Colonic mucosa (tissue), 4 donors: ENCODE measurements around the gene C3orf20. TPM values are rescaled to one million over a fixed set of nuclear protein-coding genes. Genes with fewer than 3 reads are reported as not detected.

Experiments
- DNase-seq: peaks from one replicate; pipeline ENCODE4 v3.0.0-alpha.2; 2020
- H3K27ac ChIP-seq: fragments of 200-600 bp; one replicate; pipeline ENCODE4 v1.8.0; 2021
- H3K27me3 ChIP-seq: fragments of 200-600 bp; one replicate; pipeline ENCODE4 v1.8.0; 2021
- H3K36me3 ChIP-seq: fragments of 200-600 bp; one replicate; pipeline ENCODE4 v1.8.0; 2021
- H3K4me1 ChIP-seq: fragments of 200-600 bp; one replicate; pipeline ENCODE4 v1.8.0; 2021; ENCODE audit warnings: mild to moderate bottlenecking
- H3K4me3 ChIP-seq: fragments of 200-600 bp; one replicate; pipeline ENCODE4 v1.8.0; 2021
- H3K9ac ChIP-seq, 2 donors: one replicate each; pipeline ENCODE4 v1.7.0; 2013; ENCODE audit warnings: control low read depth in 2 of 2, low read depth in 2 of 2, low read length in 2 of 2
- H3K9me3 ChIP-seq: fragments of 200-600 bp; one replicate; pipeline ENCODE4 v1.8.0; 2021
- CTCF ChIP-seq: fragments of 200-600 bp; IDR thresholded peaks from one replicate; pipeline ENCODE4 v1.8.0; 2022; ENCODE audit warnings: antibody characterized with exemption, mild to moderate bottlenecking
- intact Hi-C: fragments of 100-400 bp; cut with DNase I; formaldehyde crosslinking; loops from one replicate; pipeline ENCODE4 v1.14.1; 2022
- total RNA-seq, 2 donors: library from RNA; stranded (reverse); fragmentation: NEBNext Ultra II Directional in 1 of 2; extraction: Animal tissue kit (Norgen Biotek cat#: 25700) in 1 of 2; gene quantifications; one replicate each; pipeline ENCODE4 v1.2.1, GENCODE V29; 2021
- donor health status: healthy.
- donor health status: DM: no; HTN: no; CAD: no.
- donor health status: DM: no; HTN: no; CAD: no.

C3orf20 gene
- total RNA-seq, 2 donors from 2014 or later, result 0.08 TPM; not detected in 1

GRCh38 chr3:14726441-14726780 lies 51.5 kb downstream of the C3orf20 start:
- no peaks in the 10 kb centered on the region for H3K27me3 ChIP-seq
- no peak overlapping the region for H3K4me3 ChIP-seq

GRCh38 chr3:14728113-14728512 lies 53.2 kb downstream of the C3orf20 start:
- Histone ChIP-seq H3K4me3 (no peak overlapping the region), H3K27ac (no peak overlapping the region), H3K9ac (no peak overlapping the region), H3K36me3 (no peaks in the 10 kb centered on the region), H3K27me3 (no peaks in the 10 kb centered on the region), H3K4me1 (no peaks in the 10 kb centered on the region), H3K9me3 (no peaks in the 10 kb centered on the region)
- DNase-seq, result no peak
- intact Hi-C loops, result no loop called here
- no peak for TF ChIP-seq CTCF

More at GRCh38 chr3:14726441-14726780, 51.5 kb downstream of the C3orf20 start:
- no peak for TF ChIP-seq CTCF
- H3K9ac ChIP-seq, result no peak overlapping the region
- H3K9me3 ChIP-seq, result no peaks in the 10 kb centered on the region
- H3K27ac ChIP-seq, result peak overlapping the region; percentile 25
- intact Hi-C loops, result no loop called here
- H3K4me1 ChIP-seq, result no peaks in the 10 kb centered on the region
- H3K36me3 ChIP-seq, result no peaks in the 10 kb centered on the region
- DNase-seq, result no peak

- Histone ChIP-seq H3K27me3 (no peaks in the 10 kb centered on the region), H3K27ac (no peak overlapping the region), H3K9ac (no peak overlapping the region), H3K4me1 (no peaks in the 10 kb centered on the region), H3K36me3 (no peaks in the 10 kb centered on the region), H3K4me3 (no peak overlapping the region), H3K9me3 (no peaks in the 10 kb centered on the region)
- TF ChIP-seq CTCF, result no peak
- no peak for DNase-seq
- intact Hi-C loops, result no loop called here
Observed at GRCh38 chr3:14730703-14731382, 55.9 kb downstream of the C3orf20 start.

- no peaks in the 10 kb centered on the region for H3K9me3 ChIP-seq
- H3K9ac ChIP-seq, result no peak overlapping the region
- no peaks in the 10 kb centered on the region for H3K4me1 ChIP-seq
- no peak overlapping the region for H3K27ac ChIP-seq
- intact Hi-C loops, result no loop called here
- TF ChIP-seq CTCF, result no peak
- H3K27me3 ChIP-seq, result no peaks in the 10 kb centered on the region
- no peak overlapping the region for H3K4me3 ChIP-seq
- no peaks in the 10 kb centered on the region for H3K36me3 ChIP-seq
- DNase-seq, result no peak
Observed at GRCh38 chr3:14740983-14741382, 66.0 kb downstream of the C3orf20 start.

- DNase-seq, result no peak
- Histone ChIP-seq H3K27me3 (no peaks in the 10 kb centered on the region), H3K36me3 (no peaks in the 10 kb centered on the region), H3K27ac (no peak overlapping the region), H3K4me1 (no peaks in the 10 kb centered on the region), H3K4me3 (no peak overlapping the region), H3K9me3 (no peaks in the 10 kb centered on the region), H3K9ac (no peak overlapping the region)
- intact Hi-C loops, result no loop called here
- no peak for TF ChIP-seq CTCF
Observed at GRCh38 chr3:14741510-14741909, 66.6 kb downstream of the C3orf20 start.
